NB4 (cell line): ENCODE measurements around the gene SRBD1.

Source experiments
- POLR2A ChIP-seq: IDR thresholded peaks from 2 replicates; pipeline ENCODE4 v1.6.1; 2011; ENCODE audit warnings: mild to moderate bottlenecking; ENCODE audit not compliant: insufficient read length; ENCODE audit errors: extremely low read depth
- TF ChIP-seq, protein P1 (sequence below): IDR thresholded peaks from one replicate; pipeline ENCODE4 v1.5.1; 2012; ENCODE audit warnings: low read depth, low read length

DNA sequence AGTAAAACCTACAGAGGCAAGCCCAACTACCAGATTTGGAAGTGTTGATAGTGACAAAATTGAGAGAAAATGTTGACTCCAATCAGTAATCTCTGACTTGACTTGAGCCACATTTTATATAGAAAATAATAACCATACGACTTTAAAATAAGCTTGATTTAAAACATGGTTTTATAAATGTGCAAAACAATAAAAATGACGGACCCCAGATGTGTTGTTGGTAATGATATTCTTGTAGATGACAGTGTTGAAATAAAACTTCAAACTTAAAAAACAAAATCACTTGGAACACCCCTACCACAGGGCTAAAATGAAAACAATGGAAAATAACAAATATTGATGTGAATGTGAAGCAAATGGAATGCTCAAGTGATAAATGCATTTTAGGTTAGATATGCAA is 188.1 kb downstream of the SRBD1 start:
- TF ChIP-seq, protein P1, sequence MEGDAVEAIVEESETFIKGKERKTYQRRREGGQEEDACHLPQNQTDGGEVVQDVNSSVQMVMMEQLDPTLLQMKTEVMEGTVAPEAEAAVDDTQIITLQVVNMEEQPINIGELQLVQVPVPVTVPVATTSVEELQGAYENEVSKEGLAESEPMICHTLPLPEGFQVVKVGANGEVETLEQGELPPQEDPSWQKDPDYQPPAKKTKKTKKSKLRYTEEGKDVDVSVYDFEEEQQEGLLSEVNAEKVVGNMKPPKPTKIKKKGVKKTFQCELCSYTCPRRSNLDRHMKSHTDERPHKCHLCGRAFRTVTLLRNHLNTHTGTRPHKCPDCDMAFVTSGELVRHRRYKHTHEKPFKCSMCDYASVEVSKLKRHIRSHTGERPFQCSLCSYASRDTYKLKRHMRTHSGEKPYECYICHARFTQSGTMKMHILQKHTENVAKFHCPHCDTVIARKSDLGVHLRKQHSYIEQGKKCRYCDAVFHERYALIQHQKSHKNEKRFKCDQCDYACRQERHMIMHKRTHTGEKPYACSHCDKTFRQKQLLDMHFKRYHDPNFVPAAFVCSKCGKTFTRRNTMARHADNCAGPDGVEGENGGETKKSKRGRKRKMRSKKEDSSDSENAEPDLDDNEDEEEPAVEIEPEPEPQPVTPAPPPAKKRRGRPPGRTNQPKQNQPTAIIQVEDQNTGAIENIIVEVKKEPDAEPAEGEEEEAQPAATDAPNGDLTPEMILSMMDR = no peak
- no peak for TF ChIP-seq POLR2A
